Mucosa of descending colon (tissue), 3 donors: ENCODE measurements around the gene ADAMTS17. TPM values are rescaled to one million over a fixed set of nuclear protein-coding genes. Genes with fewer than 3 reads are reported as not detected.
"Not testable (repeated sequence)": the region's sequence is repeated elsewhere in the genome, so short reads cannot be mapped to it uniquely, and the experiment has no call there.

Experiments
- ATAC-seq: fragments of 200-7000 bp; cut with Tn5 transposase; one replicate; pipeline ENCODE4 v1.9.1; 2020; ENCODE audit warnings: mild to moderate bottlenecking, moderate library complexity
- DNase-seq, 3 donors: peaks; one replicate each; pipeline ENCODE4 v3.0.0-alpha.2; 2020
- H3K36me3 ChIP-seq: fragments of 200-600 bp; one replicate; pipeline ENCODE4 v1.8.0; 2021; ENCODE audit warnings: low read depth, mild to moderate bottlenecking
- H3K4me1 ChIP-seq: fragments of 200-600 bp; one replicate; pipeline ENCODE4 v1.8.0; 2021; ENCODE audit warnings: low read depth, mild to moderate bottlenecking
- H3K4me3 ChIP-seq: fragments of 200-600 bp; one replicate; pipeline ENCODE4 v1.8.0; 2021; ENCODE audit warnings: mild to moderate bottlenecking
- H3K9me3 ChIP-seq: fragments of 200-600 bp; one replicate; pipeline ENCODE4 v1.8.0; 2021; ENCODE audit warnings: mild to moderate bottlenecking
- CTCF ChIP-seq: fragments of 200-600 bp; IDR thresholded peaks from one replicate; pipeline ENCODE4 v1.8.0; 2022; ENCODE audit warnings: antibody characterized with exemption, mild to moderate bottlenecking
- intact Hi-C, 2 donors: fragments of 100-400 bp; cut with DNase I in 1 of 2; cut with micrococcal nuclease in 1 of 2; formaldehyde crosslinking; loops; one replicate each; pipeline versions ENCODE4 v1.11.0 to v1.11.1; 2022; cut with DNase I, micrococcal nuclease
- total RNA-seq, 3 donors: library from RNA; stranded (reverse); fragmentation: NEBNext Ultra II Directional in 2 of 3; extraction: Animal tissue kit (Norgen Biotek cat#: 25700) in 2 of 3; gene quantifications; one replicate each; pipeline versions ENCODE4 v1.2.1 to v1.2.4, GENCODE V29; 2021 to 2023
- donor health status: DM: no; HTN: no; CAD: no; lungs with moderate emphysema.
- donor health status: DM: no; HTN: no; CAD: no.
- donor health status: DM: no; HTN: yes; CAD: no.

Gene ADAMTS17
- total RNA-seq, 3 donors from 2014 or later: 5.2 to 13.8 (median 6.3) TPM

DNA sequence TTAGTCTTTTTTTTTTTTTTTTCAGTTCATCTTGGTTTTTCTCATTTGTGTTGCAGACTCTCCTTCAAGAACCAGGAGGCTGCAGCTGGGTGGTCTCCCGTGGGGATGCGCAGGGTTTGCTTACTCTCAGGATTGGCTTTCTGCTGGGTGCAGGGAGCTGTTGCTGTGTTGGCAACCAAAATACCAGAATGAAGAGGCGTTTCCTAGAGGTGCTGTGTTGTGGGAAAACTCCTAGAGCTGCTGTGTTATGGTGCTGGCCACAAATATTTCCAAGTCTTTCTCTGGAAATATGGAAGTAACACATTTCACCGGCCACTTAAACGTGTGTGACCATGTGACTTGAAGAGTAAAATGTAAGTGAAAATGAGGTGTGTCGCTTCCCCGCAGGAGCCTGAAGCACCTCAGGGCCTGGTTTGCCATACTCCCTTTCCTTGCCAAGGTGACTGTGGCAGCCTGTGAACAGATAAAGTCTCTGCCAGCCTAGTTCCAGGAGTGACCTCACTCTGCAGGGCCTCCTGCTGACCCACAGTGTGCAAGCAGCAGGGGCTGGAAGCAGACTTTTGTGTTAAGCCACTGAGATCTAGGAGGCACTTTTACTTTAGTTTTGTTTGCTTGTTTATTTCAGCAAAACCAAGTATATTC lies 258.9 kb downstream of the ADAMTS17 start:
- H3K36me3 ChIP-seq: no peaks in the 10 kb centered on the region
- no peak overlapping the region for H3K4me3 ChIP-seq
- no peaks in the 10 kb centered on the region for H3K9me3 ChIP-seq
- no peak for TF ChIP-seq CTCF
- no peak for DNase-seq
- no peak for ATAC-seq
- intact Hi-C loops: no loop called here
- H3K4me1 ChIP-seq: no peaks in the 10 kb centered on the region

DNA sequence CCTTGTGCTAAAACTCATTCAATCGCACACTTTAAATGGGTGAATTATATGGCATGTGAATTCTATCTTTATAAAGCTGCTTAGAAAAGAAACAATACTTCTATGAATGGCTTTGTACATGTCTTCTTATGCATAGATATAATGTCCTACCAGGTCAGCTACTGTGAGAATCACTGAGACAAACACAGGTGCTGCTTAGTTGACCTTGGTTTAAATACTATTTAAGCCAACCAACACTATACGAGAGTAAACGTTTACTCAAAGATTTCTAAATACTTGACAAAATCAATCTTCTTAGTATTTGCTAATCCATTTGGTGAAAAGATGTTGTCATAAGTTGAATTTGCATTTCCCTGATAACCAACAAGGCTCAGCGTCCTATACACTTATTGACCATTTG lies 260.3 kb downstream of the ADAMTS17 start:
- intact Hi-C loops: no loop called here
- ATAC-seq: no peak
- DNase-seq: no peak
- no peaks in the 10 kb centered on the region for H3K36me3 ChIP-seq
- no peak for TF ChIP-seq CTCF
- H3K4me3 ChIP-seq: no peak overlapping the region
- no peaks in the 10 kb centered on the region for H3K9me3 ChIP-seq
- H3K4me1 ChIP-seq: no peaks in the 10 kb centered on the region

DNA sequence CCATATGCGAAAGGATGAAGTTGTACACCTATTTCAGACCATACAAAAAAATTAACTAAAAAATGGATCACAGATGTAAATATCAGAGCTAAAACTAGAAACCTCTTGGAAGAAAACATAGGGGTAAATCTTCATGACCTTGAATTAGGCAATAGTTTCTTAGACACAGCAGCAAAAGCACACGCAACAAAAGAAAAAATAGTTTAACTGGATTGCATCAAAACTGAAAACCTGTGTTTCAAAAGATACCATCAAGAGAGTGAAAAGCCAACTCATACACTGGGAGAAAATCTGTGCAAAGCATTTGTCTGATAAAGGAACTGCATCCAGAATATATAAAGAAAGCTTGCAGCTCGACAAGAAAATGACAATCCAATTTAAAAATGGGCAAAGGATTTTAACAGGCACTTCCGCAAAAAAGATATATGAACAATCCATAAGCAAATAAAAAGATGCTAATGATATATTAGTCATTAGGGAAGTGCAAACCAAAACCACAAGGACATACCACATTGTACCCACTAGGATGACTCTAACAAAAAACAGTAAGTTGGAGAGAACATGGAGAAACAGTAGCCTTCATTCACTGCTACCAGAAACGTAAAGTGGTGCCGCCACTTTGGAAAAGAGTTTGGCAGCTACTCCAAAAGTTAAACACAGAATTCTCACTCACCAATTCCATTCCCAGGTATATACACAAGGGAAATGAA lies 263.1 kb downstream of the ADAMTS17 start:
- intact Hi-C loops: no loop called here
- no peak overlapping the region for H3K4me3 ChIP-seq
- no peaks in the 10 kb centered on the region for H3K36me3 ChIP-seq
- ATAC-seq: no peak
- H3K4me1 ChIP-seq: no peaks in the 10 kb centered on the region
- no peak for DNase-seq
- no peaks in the 10 kb centered on the region for H3K9me3 ChIP-seq
- TF ChIP-seq CTCF: no peak

DNA sequence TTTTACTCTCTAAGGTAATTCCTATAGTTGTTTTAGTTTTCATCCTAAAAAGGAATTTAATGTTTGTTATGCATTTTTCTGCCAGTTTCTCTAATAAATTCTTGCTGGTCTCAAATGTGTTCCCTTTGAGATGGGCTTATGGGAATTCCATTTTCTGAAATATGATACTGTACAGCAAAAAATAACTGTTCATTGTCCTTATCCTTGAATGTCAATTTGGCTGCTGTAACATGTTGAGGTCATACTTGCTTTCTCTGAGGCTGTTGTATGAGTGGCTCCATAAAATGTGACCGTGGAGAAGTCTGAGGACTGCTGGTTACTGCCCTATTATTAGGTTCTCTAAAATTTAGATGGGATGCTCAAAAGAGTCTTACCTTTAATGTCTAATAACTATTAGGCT lies 266.5 kb downstream of the ADAMTS17 start:
- H3K36me3 ChIP-seq: no peaks in the 10 kb centered on the region
- ATAC-seq: no peak
- no peak for TF ChIP-seq CTCF
- no peak for DNase-seq
- H3K9me3 ChIP-seq: no peaks in the 10 kb centered on the region
- no peak overlapping the region for H3K4me3 ChIP-seq
- H3K4me1 ChIP-seq: no peaks in the 10 kb centered on the region
- intact Hi-C loops: no loop called here

DNA sequence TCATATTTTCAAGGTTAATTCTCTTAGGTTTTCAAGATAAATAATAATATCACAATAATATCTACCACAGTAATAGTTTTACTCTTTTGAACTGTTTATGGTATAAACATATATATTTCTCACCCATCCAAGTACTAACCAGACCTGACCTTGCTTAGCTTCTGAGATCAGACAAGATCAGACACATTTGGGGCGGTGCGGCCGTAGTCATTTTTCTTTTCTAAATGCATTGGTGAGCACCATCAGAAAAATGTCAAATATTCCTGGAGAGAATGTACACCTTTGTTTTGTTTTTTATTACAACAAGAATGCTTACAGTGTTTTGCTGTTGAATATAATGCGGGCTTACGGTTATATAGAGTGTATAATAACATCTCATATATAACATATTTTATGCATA lies 267.8 kb downstream of the ADAMTS17 start:
- Histone ChIP-seq H3K9me3 (no peaks in the 10 kb centered on the region), H3K36me3 (no peaks in the 10 kb centered on the region), H3K4me3 (no peak overlapping the region), H3K4me1 (no peaks in the 10 kb centered on the region)
- TF ChIP-seq CTCF: no peak
- no peak for ATAC-seq
- intact Hi-C loops: no loop called here
- no peak for DNase-seq

DNA sequence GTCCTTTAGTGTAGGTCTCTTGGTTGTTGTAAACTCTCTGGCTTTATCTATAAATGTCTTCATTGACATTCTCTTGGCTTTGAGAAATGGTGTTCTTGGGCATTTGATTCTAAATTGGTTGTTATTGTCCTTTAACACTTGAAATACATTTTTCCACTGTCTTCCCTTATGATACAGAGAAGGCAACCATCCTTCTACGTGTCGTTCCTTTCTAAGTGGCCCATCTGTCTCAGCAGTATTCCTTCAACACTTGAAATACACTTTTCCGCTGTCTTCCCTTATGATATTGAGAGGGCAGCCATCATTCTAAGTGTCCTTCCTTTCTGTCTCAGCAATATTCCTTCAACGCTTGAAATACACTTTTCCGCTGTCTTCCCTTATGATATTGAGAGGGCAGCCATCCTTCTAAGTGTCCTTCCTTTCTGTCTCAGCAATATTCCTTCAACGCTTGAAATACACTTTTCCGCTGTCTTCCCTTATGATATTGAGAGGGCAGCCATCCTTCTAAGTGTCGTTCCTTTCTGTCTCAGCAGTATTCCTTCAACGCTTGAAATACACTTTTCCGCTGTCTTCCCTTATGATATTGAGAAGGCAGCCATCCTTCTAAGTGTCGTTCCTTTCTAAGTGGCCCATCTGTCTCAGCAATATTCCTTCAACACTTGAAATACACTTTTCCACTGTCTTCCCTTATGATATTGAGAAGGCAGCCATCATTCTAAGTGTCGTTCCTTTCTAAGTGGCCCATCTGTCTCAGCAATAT lies 275.1 kb downstream of the ADAMTS17 start:
- H3K9me3 ChIP-seq, DNase-seq, intact Hi-C loops, H3K36me3 ChIP-seq, ATAC-seq, H3K4me1 ChIP-seq, H3K4me3 ChIP-seq: not testable (repeated sequence)
